OCI-LY1 (cell line): Measurements from ENCODE around the gene PGM2L1.

Source experiments
- H2AFZ ChIP-seq: fragments of 200-600 bp; sonication (generic), shearing (Covaris generic); 2 replicates; pipeline ENCODE4 v1.6.0; 2014; ENCODE audit warnings: antibody characterized with exemption, mild to moderate bottlenecking, low read length
- H3F3A ChIP-seq: fragments of 200-600 bp; sonication (generic), shearing (Covaris generic); 2 replicates; pipeline ENCODE4 v1.6.0; 2014; ENCODE audit warnings: mild to moderate bottlenecking, antibody characterized with exemption, low read length, moderate library complexity; ENCODE audit not compliant: insufficient read depth
- H3K27ac ChIP-seq: fragments of 200-600 bp; sonication (generic); 2 replicates; pipeline ENCODE4 v1.5.1; 2014; ENCODE audit warnings: low read length, mixed run types, mild to moderate bottlenecking, low read depth; ENCODE audit not compliant: poor library complexity, severe bottlenecking
- H3K27me3 ChIP-seq: fragments of 200-600 bp; sonication (generic); 2 replicates; pipeline ENCODE4 v1.6.0; 2014; ENCODE audit warnings: antibody characterized with exemption, mild to moderate bottlenecking, low read length, moderate library complexity; ENCODE audit not compliant: insufficient read depth
- H3K36me3 ChIP-seq: fragments of 200-600 bp; sonication (generic); 2 replicates; pipeline ENCODE4 v1.6.1; 2014; ENCODE audit warnings: mild to moderate bottlenecking, antibody characterized with exemption, low read length, moderate library complexity, mixed read lengths; ENCODE audit not compliant: insufficient read depth
- H3K4me1 ChIP-seq: fragments of 200-600 bp; sonication (generic); 2 replicates; pipeline ENCODE4 v1.5.1; 2014; ENCODE audit warnings: mild to moderate bottlenecking, low read length, moderate library complexity; ENCODE audit not compliant: insufficient read depth, severe bottlenecking
- H3K4me2 ChIP-seq: fragments of 200-600 bp; sonication (generic), shearing (Covaris generic); 2 replicates; pipeline ENCODE4 v1.6.1; 2014; ENCODE audit warnings: low read length
- H3K4me3 ChIP-seq: fragments of 200-600 bp; sonication (generic); 2 replicates; pipeline ENCODE4 v1.5.1; 2014; ENCODE audit warnings: low read length, low read depth, mild to moderate bottlenecking, mixed read lengths; ENCODE audit not compliant: poor library complexity, severe bottlenecking
- H3K79me2 ChIP-seq: fragments of 200-600 bp; shearing (Covaris generic); 2 replicates; pipeline ENCODE4 v1.6.1; 2016; ENCODE audit warnings: mixed run types, low read length, mixed read lengths; ENCODE audit not compliant: insufficient read depth
- H3K9ac ChIP-seq: fragments of 200-600 bp; sonication (generic), shearing (Covaris generic); 2 replicates; pipeline ENCODE4 v1.6.1; 2014; ENCODE audit warnings: mild to moderate bottlenecking, low read length, mixed read lengths
- H3K9me2 ChIP-seq: fragments of 200-600 bp; sonication (generic), shearing (Covaris generic); 2 replicates; pipeline ENCODE4 v1.6.1; 2014; ENCODE audit warnings: low read depth, mild to moderate bottlenecking, low read length, mixed read lengths
- H3K9me3 ChIP-seq: fragments of 200-600 bp; shearing (Covaris generic); 2 replicates; pipeline ENCODE4 v1.6.1; 2014; ENCODE audit warnings: low read length, mixed read lengths
- H4K20me1 ChIP-seq: fragments of 200-600 bp; sonication (generic), shearing (Covaris generic); 2 replicates; pipeline ENCODE4 v1.6.0; 2016; ENCODE audit warnings: mild to moderate bottlenecking, low read length; ENCODE audit not compliant: insufficient read depth
- EZH2 ChIP-seq: fragments of 200-600 bp; sonication (generic), shearing (Covaris generic); IDR thresholded peaks from 2 replicates; pipeline ENCODE4 v1.8.0; 2017; ENCODE audit warnings: borderline replicate concordance, mixed run types, mild to moderate bottlenecking, antibody characterized with exemption, low read length, moderate library complexity, mixed read lengths
- TF ChIP-seq, protein P1 (sequence below): fragments of 200-600 bp; sonication (generic), shearing (Covaris generic); IDR thresholded peaks from 2 replicates; pipeline ENCODE4 v1.5.1; 2017; ENCODE audit warnings: mild to moderate bottlenecking, antibody characterized with exemption, low read length, moderate library complexity, mixed read lengths

Gene PGM2L1

GRCh38 chr11:74326665-74327064 lies 71.6 kb downstream of the PGM2L1 start:
- Histone ChIP-seq H3K9me3 (no peaks in the 10 kb centered on the region), H3K36me3 (no peaks in the 10 kb centered on the region), H3K4me2 (no peak overlapping the region), H3K27me3 (no peaks in the 10 kb centered on the region), H3K27ac (no peak overlapping the region), H2AFZ (no peak overlapping the region), H3K9ac (no peak overlapping the region), H4K20me1 (no peaks in the 10 kb centered on the region), H3F3A (no peaks in the 10 kb centered on the region), H3K4me3 (no peak overlapping the region), H3K9me2 (no peaks in the 10 kb centered on the region), H3K4me1 (no peaks in the 10 kb centered on the region), H3K79me2 (no peaks in the 10 kb centered on the region)
- TF ChIP-seq EZH2: no peak
- TF ChIP-seq, protein P1, sequence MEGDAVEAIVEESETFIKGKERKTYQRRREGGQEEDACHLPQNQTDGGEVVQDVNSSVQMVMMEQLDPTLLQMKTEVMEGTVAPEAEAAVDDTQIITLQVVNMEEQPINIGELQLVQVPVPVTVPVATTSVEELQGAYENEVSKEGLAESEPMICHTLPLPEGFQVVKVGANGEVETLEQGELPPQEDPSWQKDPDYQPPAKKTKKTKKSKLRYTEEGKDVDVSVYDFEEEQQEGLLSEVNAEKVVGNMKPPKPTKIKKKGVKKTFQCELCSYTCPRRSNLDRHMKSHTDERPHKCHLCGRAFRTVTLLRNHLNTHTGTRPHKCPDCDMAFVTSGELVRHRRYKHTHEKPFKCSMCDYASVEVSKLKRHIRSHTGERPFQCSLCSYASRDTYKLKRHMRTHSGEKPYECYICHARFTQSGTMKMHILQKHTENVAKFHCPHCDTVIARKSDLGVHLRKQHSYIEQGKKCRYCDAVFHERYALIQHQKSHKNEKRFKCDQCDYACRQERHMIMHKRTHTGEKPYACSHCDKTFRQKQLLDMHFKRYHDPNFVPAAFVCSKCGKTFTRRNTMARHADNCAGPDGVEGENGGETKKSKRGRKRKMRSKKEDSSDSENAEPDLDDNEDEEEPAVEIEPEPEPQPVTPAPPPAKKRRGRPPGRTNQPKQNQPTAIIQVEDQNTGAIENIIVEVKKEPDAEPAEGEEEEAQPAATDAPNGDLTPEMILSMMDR: no peak

DNA sequence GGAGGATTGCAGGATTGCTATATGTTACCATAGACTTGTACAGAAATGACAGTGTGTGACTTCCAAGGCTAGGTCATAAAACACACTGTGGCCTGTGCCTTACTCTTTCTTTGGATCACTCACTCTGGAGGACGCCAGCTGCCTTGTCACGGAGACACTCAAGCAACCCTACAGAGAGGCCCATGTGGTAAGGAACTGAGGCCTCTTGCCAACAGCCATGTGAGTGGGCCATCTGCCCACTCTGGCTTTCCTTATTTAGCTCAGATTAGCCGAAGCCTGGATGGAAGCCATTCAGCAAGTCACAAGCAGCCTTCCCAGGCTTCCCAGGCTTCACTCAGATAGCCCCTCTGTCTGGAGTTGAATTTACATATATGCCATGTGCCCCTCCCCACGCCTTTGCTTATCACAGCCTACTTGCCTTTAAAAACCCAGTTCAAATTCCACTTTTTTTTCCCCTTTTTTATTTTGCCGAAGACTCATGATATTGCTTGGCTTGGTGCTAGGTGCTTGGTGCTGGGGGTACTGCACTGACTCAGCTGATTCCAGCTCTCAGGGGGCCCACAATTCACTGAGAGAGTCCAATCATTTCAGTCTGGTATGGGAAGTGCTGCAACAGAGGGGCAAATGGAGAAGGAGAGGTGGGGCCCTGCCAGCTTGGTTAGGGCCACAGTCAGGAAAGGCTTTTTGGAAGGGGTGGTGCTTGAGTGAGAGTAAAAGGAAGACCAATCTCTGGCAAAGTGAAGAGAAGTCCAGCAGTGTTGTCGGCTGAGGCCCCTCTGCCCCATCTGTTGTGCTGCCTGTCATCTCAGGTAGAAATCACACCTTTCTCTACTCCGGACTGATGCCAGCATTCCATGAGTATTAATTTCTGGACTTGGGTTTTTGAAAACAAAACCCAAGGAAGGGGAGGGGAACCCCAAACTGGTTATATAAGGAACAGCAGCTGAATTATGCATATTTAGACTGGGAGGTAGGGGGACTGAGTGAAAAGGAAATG lies 72.3 kb downstream of the PGM2L1 start:
- Histone ChIP-seq H3K27me3 (no peaks in the 10 kb centered on the region), H3F3A (no peaks in the 10 kb centered on the region), H3K4me2 (no peak overlapping the region), H3K27ac (no peak overlapping the region), H4K20me1 (no peaks in the 10 kb centered on the region), H3K9me3 (no peaks in the 10 kb centered on the region), H3K79me2 (no peaks in the 10 kb centered on the region), H2AFZ (no peak overlapping the region), H3K9me2 (no peaks in the 10 kb centered on the region), H3K9ac (no peak overlapping the region), H3K36me3 (no peaks in the 10 kb centered on the region), H3K4me1 (no peaks in the 10 kb centered on the region), H3K4me3 (no peak overlapping the region)
- no peak for TF ChIP-seq EZH2
- TF ChIP-seq, protein P1: no peak

- H3K27me3 ChIP-seq: no peaks in the 10 kb centered on the region
- H3K4me3 ChIP-seq: no peak overlapping the region
- no peaks in the 10 kb centered on the region for H3K9me2 ChIP-seq
- H2AFZ ChIP-seq: no peak overlapping the region
- H3K79me2 ChIP-seq: no peaks in the 10 kb centered on the region
- H3K9ac ChIP-seq: no peak overlapping the region
- TF ChIP-seq, protein P1: no peak
- H3K9me3 ChIP-seq: no peaks in the 10 kb centered on the region
- H3K27ac ChIP-seq: no peak overlapping the region
- no peak overlapping the region for H3K4me2 ChIP-seq
- no peaks in the 10 kb centered on the region for H3K4me1 ChIP-seq
- no peaks in the 10 kb centered on the region for H4K20me1 ChIP-seq
- H3K36me3 ChIP-seq: no peaks in the 10 kb centered on the region
- H3F3A ChIP-seq: no peaks in the 10 kb centered on the region
Measured at GRCh38 chr11:74322667-74323066, 75.6 kb downstream of the PGM2L1 start.
